Bronchial epithelial cell (primary cell): ENCODE measurements around the gene STING1. TPM values are rescaled to one million over a fixed set of nuclear protein-coding genes. Genes with fewer than 3 reads are reported as not detected.
A peak's percentile ranks its signal among the peaks of the same experiment; 100 is the strongest.

ENCODE experiments used
- DNase-seq: peaks from one replicate; pipeline ENCODE4 v3.0.0-alpha.2; 2010; ENCODE audit warnings: low read depth
- FAIRE-seq: peaks from 2 replicates; lab custom pipeline; 2011; peaks lifted over from hg19 to GRCh38; lab: Jason Lieb, UNC
- H3K27me3 ChIP-seq: 2 replicates; pipeline ENCODE4 v1.5.1; 2011; ENCODE audit warnings: low read length; ENCODE audit not compliant: control insufficient read depth, insufficient read depth
- H3K36me3 ChIP-seq: 2 replicates; pipeline ENCODE4 v1.5.1; 2011; ENCODE audit warnings: low read length; ENCODE audit not compliant: control insufficient read depth, insufficient read depth
- H3K4me3 ChIP-seq: 2 replicates; pipeline ENCODE4 v1.5.1; 2011; ENCODE audit warnings: mild to moderate bottlenecking, low read depth, low read length, control low read depth
- CTCF ChIP-seq: IDR thresholded peaks from 2 replicates; pipeline ENCODE4 v1.5.1; 2011; ENCODE audit warnings: mild to moderate bottlenecking, moderate library complexity, low read length, control low read depth, inconsistent platforms; ENCODE audit not compliant: insufficient read depth, severe bottlenecking
- total RNA-seq: library from RNA; depleted of rRNA; stranded (reverse); fragments of >200 nt; gene quantifications from 2 replicates; pipeline ENCODE4 v1.2.1, GENCODE V29; 2014

The STING1 gene
- total RNA-seq, 1 donor from 2014 or later, result 2.9 TPM

DNA sequence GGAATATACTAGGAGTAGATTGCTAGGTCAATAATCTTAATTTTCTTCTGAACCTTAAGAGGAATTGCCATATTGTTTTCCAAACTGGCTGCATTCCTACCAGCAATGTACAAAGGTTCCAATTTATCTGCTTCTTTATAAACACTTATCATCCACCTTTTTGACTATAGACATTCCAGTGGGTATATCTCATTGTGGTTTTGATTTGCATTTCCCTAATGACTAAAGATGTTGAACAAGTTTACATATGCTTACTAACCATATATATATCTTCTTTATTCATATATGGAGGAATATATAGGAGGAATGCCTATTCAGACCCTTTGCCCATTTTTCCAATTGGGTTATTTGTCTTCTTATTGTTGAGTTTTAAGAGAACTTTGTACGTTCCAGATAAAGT, 50.9 kb downstream of the STING1 start:
- Histone ChIP-seq H3K36me3 (no peaks in the 10 kb centered on the region), H3K4me3 (no peak overlapping the region), H3K27me3 (no peaks in the 10 kb centered on the region)
- no peak for FAIRE-seq
- TF ChIP-seq CTCF, result no peak
- peak; percentile 56 for DNase-seq

DNA sequence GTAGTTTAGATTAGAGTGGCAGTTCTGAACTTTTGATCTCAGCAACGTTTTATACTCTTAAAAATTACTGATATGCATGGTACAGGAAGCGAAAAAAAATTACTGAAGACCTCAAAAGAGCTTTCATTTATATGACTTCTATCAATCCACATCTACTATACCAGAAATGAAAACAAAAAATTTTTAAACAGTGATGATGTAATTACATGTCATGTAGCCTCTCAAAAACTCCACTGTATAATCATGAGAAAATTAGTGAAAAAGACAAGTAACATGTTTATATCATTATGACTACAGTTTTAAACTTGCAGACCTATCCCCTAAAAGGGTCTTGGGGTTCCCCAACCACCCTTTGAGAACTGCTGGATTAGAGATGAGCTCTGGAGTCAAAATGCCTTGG, 52.5 kb downstream of the STING1 start:
- no peak for TF ChIP-seq CTCF
- Histone ChIP-seq H3K4me3 (no peak overlapping the region), H3K36me3 (no peaks in the 10 kb centered on the region), H3K27me3 (no peaks in the 10 kb centered on the region)
- DNase-seq (no peak), FAIRE-seq (no peak)

- peak; percentile 36 for DNase-seq
- no peaks in the 10 kb centered on the region for H3K27me3 ChIP-seq
- no peak for FAIRE-seq
- H3K4me3 ChIP-seq, result no peak overlapping the region
- no peak for TF ChIP-seq CTCF
- no peaks in the 10 kb centered on the region for H3K36me3 ChIP-seq
Observed at GRCh38 chr5:139426203-139426885, 56.2 kb downstream of the STING1 start.

Other genes starting within 250 kb of the STING1 start
- 171 and 173 TPM in 2 replicates for gene MATR3, start 189.0 kb downstream of the STING1 start, total RNA-seq
- gene PAIP2, start 140.9 kb downstream of the STING1 start, total RNA-seq, result 68.7 and 80.3 TPM in 2 replicates
- gene SLC23A1, start 99.5 kb downstream of the STING1 start, total RNA-seq, result not detected in 2 replicates
- 0.13 TPM in 1 of 2 replicates, not detected in the other for gene MZB1, start 92.8 kb downstream of the STING1 start, total RNA-seq
- gene PROB1, start 87.7 kb downstream of the STING1 start, total RNA-seq, result 0.51 and 0.53 TPM in 2 replicates
- gene SPATA24, start 78.7 kb downstream of the STING1 start, total RNA-seq, result 6.1 and 7.3 TPM in 2 replicates
- gene DNAJC18, start 43.2 kb downstream of the STING1 start, total RNA-seq, result 1.2 and 1.6 TPM in 2 replicates
- gene ECSCR, start 20.0 kb downstream of the STING1 start, total RNA-seq, result not detected in 2 replicates
- not detected in 2 replicates for gene SMIM33, start 11.8 kb downstream of the STING1 start, total RNA-seq
- 48.0 and 52.1 TPM in 2 replicates for gene UBE2D2, start 78.6 kb upstream of the STING1 start, total RNA-seq
- gene CXXC5, start 165.6 kb upstream of the STING1 start, total RNA-seq, result 6.1 and 27.4 TPM in 2 replicates